ENCODE results near the gene GJC3. TPM values are rescaled to one million over a fixed set of nuclear protein-coding genes. Genes with fewer than 3 reads are reported as not detected.

Gene GJC3
- total RNA-seq, 1 experiment from 2014 or later = 2.3 TPM

DNA sequence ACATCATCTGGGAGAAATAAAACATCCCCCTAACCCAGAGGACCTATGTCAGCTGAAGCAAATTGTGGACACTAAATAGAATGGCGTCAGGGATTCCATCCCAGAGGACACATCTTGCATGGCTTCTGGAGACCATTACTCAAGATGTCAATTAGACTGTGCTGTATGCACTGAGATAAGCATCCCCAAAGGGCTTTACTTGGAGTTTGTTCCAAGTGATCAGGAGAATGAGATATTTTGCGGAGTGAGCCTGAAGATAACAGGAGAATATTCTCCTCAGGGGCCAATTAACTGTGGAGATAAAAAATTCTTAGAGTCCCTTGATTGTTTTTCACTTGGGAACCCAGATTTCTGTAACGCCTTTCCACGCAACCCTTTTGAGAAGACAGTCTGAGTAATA, 48.0 kb downstream of the GJC3 start:
- H2BK15ac ChIP-seq (ENCODE audit: low read depth, low read length) = no peak overlapping the region
- H2BK120ac ChIP-seq (ENCODE audit: low read depth, low read length, poor library complexity, severe bottlenecking) = no peak overlapping the region
- peaks cover 11% of the 10 kb centered on the region for H3K27me3 Mint-ChIP-seq (ENCODE audit: low read depth)
- no peaks in the 10 kb centered on the region; the same call in 1 of the 2 replicates for H3K27me3 ChIP-seq (ENCODE audit: insufficient read depth, low read length)
- no peaks in the 10 kb centered on the region for H3K79me1 ChIP-seq (ENCODE audit: insufficient read depth, low read depth, low read length, poor library complexity, severe bottlenecking)
- H3K9me3 Mint-ChIP-seq = peaks cover 9 to 12% of the 10 kb centered on the region in 2 experiments; a peak in 3 of 5 replicates
- H4K91ac ChIP-seq (ENCODE audit: insufficient read length, low read depth, low read length) = no peak overlapping the region
- H3K23me2 ChIP-seq (ENCODE audit: insufficient read length, low read depth, low read length, poor library complexity, severe bottlenecking) = no peaks in the 10 kb centered on the region
- H3K4me2 ChIP-seq (ENCODE audit: insufficient read depth, insufficient read length, low read length) = no peak overlapping the region
- H3K4me1 ChIP-seq (ENCODE audit: insufficient read depth, low read length) = no peaks in the 10 kb centered on the region
- H2BK12ac ChIP-seq (ENCODE audit: insufficient read length, low read depth, low read length) = no peak overlapping the region
- no peak overlapping the region for H4K8ac ChIP-seq (replicated peaks; ENCODE audit: insufficient read length, low read depth, low read length)
- no peak overlapping the region for H3K27ac Mint-ChIP-seq
- H3K14ac ChIP-seq (ENCODE audit: insufficient read depth, low read length) = no peak overlapping the region
- H3K18ac ChIP-seq (ENCODE audit: insufficient read length, low read depth, low read length) = no peak overlapping the region
- no peak overlapping the region for H2AK5ac ChIP-seq (ENCODE audit: insufficient read length, low read length)
- H3K4me3 Mint-ChIP-seq = no peak overlapping the region
- no peaks in the 10 kb centered on the region for H3K9me3 ChIP-seq (ENCODE audit: control insufficient read depth, low read depth, low read length)
- H3K9ac ChIP-seq (ENCODE audit: extremely low read depth, insufficient read length, low read length) = no peak overlapping the region
- no peak overlapping the region for H2BK20ac ChIP-seq (ENCODE audit: low read depth, low read length, poor library complexity, severe bottlenecking)
- H3T11ph ChIP-seq (ENCODE audit: low read length) = no peak overlapping the region
- H3K4ac ChIP-seq (ENCODE audit: low read depth, low read length) = no peak overlapping the region
- no peaks in the 10 kb centered on the region for H3K4me1 Mint-ChIP-seq
- DNase-seq = no peak
- H4K5ac ChIP-seq (ENCODE audit: insufficient read length, low read depth, low read length) = no peak overlapping the region
- H2AFZ ChIP-seq (ENCODE audit: low read length) = no peak overlapping the region
- H3K56ac ChIP-seq (ENCODE audit: insufficient read length, low read depth, low read length) = no peak overlapping the region
- H3K36me3 Mint-ChIP-seq (ENCODE audit: insufficient read depth in 1 of 3, low read depth in 3 of 3) = peaks cover 0 to 3% (median 0%) of the 10 kb centered on the region in 3 experiments; a peak in 2 of 7 replicates
- no peaks in the 10 kb centered on the region for H4K20me1 ChIP-seq (ENCODE audit: control insufficient read depth, insufficient read depth, insufficient read length)
- no CpG with 5 or more reads among the region's 4 CpGs for WGBS (ENCODE audit: extremely low coverage, insufficient read length, low lambda C conversion rate)
- no peaks in the 10 kb centered on the region for H3K79me2 ChIP-seq (ENCODE audit: insufficient read depth, low read length)
- TF ChIP-seq, protein P1, sequence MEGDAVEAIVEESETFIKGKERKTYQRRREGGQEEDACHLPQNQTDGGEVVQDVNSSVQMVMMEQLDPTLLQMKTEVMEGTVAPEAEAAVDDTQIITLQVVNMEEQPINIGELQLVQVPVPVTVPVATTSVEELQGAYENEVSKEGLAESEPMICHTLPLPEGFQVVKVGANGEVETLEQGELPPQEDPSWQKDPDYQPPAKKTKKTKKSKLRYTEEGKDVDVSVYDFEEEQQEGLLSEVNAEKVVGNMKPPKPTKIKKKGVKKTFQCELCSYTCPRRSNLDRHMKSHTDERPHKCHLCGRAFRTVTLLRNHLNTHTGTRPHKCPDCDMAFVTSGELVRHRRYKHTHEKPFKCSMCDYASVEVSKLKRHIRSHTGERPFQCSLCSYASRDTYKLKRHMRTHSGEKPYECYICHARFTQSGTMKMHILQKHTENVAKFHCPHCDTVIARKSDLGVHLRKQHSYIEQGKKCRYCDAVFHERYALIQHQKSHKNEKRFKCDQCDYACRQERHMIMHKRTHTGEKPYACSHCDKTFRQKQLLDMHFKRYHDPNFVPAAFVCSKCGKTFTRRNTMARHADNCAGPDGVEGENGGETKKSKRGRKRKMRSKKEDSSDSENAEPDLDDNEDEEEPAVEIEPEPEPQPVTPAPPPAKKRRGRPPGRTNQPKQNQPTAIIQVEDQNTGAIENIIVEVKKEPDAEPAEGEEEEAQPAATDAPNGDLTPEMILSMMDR (conservative IDR thresholded peaks at IDR 0.05) = no peak
- no peak overlapping the region for H2BK5ac ChIP-seq (ENCODE audit: insufficient read length, low read length)
- H3K23ac ChIP-seq (ENCODE audit: insufficient read length, low read depth, low read length) = no peak overlapping the region
- H3K27ac ChIP-seq (ENCODE audit: insufficient read length, low read depth, low read length) = no peak overlapping the region
